Forelimb muscle (tissue), 1 donor: ENCODE data around the gene SLC4A9. TPM values are rescaled to one million over a fixed set of nuclear protein-coding genes. Genes with fewer than 3 reads are reported as not detected.
"Not testable (repeated sequence)": the region's sequence is repeated elsewhere in the genome, so short reads cannot be mapped to it uniquely, and the experiment has no call there.

Experiments used
- DNase-seq: peaks from one replicate; pipeline ENCODE4 v3.0.0-alpha.2; 2013; ENCODE audit warnings: low read depth
- polyA plus RNA-seq: library from polyadenylated mRNA; unstranded; fragments of 120-200 nt; gene quantifications from one replicate; pipeline ENCODE4 v1.2.1, GENCODE V29; 2013; ENCODE audit not compliant: insufficient read length

Gene SLC4A9
- polyA plus RNA-seq, 1 donor = 0.19 TPM

DNA sequence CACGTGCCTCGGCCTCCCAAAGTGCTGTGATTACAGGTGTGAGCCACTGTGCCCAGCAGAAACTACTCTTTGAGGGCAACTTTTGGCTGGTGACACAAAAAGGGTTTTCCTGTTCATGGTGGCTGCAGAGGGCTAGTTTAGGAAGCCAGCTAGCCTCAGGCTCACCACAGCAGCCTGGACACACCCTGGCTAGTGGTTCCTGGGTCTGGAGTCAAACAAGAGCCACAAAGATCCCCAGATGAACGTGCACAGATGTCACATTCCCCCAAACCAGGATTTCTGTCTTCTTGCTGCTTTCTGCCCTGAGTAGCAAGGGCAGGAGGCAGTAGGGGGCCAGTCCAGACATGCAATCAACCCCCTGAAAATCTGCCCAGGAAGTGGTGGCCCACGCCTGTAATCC lies 20.4 kb upstream of the SLC4A9 start:
- no peak for DNase-seq

DNA sequence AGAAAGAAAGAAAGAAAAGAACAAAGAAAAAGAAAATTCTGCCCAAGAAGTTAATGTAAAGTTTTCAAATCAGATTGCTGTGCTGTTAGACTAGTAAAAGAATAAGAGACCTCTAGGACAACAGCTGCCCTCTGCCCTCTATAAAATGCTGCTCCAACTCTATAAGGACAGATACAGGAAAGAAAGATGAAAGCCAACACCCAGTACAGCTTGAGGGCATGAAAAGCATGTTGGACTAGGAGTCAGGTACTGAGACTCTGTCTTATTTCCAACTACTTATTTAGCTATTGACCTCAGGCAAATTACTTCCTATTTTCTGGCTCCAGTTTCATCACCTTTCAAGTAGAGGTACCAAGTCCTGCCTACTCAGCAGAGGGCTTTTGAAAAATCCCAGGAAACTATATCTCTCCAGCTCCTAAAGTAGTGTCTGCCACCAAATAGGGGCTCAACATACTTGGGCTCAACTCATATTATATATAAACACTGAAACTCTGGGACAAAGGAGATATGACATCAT lies 19.3 kb upstream of the SLC4A9 start:
- DNase-seq = no peak

DNA sequence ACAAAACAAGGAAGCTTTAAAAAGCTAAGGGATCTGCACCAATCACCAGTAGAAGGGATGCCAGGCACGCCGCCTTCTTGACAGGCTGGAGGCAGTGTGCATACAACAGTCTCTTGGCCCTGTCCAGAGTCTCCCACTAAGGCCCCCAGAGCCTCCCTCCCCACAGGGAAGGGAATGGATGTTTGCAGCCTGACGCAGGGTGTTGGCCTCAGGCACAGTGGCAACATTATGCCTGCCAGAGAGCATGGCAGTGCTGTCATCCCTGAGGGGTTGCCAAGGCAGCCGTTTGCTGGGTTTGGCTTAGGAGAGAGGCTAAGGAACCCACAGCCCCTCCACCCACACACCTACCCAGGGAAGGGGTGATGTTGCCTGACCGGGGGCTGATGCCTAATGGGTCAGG lies 18.4 kb upstream of the SLC4A9 start:
- DNase-seq = no peak

DNA sequence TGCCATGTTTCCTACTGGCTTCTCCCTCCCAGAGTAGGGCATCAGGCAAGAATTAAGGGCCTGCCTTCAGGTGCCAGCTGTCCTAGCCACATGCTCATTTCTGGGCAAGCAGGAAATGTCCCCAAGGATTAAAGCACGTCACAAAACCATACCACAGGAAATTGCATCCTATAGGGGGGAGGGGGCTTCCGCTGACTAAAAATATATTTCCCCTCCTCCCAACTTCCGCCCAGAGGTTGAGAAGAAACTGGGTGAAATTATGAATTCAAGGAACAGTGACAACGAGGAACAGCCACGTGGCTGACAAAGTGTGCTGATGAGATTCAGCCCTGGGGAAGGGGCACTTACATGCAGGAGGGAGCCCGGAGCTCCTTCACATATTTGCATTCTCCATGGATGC lies 17.7 kb upstream of the SLC4A9 start:
- DNase-seq = no peak

DNA sequence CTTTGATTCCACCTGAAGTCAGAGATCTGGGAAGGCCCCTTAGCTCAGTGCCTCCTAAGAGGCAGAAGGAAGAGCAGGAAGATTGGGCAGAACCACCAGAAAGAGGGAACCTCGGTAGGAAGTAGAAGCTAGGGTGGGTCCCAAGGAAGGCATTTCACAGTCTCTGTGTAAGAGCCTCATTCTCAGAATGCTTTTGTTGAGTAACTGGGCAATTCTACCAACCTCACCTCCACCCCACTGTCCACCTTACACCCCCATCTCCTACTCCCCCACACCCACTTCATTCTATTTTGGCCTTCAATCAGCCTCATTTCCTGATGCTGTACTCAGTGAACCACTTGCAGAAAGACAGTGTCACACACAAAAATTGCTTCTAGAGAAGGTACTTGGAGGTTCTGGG lies 17.1 kb upstream of the SLC4A9 start:
- no peak for DNase-seq

DNA sequence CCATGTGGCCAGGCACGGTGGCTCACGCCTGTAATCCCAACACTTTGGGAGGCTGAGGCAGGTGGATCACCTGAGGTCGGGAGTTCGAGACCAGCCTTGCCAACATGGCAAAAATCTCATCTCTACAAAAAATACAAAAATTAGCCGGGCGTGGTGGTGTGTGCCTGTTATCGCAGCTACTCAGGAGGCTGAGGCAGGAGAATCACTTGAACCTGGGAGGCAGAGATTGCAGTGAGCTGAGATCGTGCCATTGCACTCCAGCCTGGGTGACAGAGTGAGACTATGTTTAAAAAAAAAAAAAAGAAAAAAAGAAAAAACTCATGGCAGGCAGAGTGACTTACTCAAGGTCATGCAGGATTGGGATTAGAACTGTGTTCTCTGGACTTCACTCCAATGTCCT lies 16.1 kb upstream of the SLC4A9 start:
- DNase-seq = not testable (repeated sequence)

DNA sequence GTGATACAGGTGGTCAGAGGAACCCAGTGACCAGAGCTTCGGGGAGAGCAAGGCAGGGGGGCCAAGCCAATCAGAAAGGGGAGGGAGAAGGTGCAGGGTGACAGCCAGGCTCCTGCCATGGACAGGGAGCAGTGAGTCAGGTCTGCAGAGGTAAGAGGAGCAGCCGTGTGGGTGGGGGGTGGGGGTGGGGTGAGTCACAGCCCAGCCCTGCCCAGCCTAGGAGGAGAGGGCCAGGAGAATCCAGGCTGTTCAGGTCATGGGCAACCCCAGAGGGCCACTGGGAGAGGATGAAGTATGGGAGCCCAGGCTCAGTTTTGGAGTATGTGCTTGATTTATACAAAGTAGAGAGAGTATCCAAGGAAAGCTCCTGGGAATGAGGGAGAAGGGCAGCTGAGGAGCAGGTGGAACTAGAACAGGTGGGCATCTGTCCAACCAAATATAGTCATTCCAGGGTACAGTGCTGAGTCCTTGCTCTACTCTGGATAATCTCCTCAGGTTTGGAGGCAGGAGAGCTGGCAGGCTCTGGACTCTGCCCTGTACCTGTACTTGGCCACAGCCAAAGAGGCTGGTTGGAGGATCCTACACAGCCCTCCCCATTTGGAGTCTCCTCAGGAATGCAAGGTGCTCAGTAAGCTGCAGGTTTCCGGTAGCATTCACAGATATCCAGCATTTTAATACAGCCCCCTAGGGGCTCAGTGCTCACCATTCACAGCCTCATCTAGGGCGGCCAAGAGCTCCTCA lies 15.1 kb upstream of the SLC4A9 start:
- DNase-seq = no peak

DNA sequence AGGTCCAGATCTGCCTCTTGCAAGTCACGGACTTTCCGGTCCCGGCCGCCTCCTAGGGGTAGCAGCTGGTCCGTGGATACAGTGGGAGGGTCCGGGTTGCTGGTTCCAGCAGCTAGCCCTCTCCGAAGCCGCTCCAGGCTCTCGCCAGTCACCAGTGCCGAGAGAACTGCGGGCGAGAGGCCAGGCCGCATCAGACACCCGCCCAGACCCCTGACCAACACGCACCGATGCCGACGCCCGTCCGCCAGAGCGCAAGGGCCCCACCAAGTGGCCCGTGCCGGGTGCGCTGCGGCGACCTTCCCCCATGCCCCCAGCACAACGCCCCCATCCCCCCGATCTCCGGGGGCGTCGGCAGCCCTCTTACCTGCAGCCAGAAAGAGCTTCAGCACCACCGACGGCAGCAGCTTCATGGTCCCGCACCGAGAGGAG lies 14.1 kb upstream of the SLC4A9 start:
- no peak for DNase-seq

DNA sequence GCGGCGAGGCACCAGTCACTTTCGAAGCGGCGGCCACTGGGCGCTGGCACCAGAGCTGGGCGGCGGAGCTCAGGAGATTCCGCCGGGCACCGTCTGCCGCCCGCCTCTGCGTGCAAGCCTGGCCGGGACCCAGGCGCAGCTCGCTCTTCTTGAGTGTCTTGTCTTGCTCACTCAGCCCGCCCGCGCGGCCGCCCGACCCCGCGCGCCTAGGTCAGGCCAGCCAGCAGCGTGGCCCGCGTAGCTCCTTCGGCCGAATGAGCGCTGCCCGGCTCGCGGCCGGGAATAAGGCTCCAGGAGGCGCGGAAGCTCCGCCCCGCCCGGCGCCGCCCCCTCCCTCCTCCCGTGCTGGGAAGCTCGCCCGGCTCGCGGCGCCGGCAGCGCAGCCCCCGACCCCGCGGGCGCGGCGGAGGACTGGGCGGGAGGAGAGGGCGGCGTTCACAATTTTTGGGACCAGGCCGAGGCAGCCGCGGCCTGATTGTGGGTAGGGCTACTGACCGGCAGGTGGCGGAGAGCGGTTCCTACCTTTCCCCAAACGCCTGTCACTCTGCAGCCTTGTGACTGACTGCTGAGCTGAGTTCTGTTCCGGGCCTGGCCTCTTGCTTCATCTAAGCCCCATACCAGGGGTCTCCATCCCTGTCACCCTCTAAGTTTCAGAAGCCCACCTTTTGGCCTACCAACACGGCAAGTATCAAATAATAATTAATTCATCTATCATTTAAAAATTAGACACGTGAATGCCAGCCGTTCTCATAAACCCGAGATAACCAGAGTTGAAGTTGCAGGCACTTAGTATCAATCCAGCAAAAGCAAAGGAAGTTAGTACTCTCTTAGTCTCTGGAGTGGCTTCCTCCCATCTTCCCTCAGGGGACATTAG lies 13.4 kb upstream of the SLC4A9 start, which contains the start of gene HBEGF:
HBEGF (minus strand) TSS at position 256 of the 874 bp plus-strand sequence. CDS start 275 bp downstream, outside the sequence.
- no peak for DNase-seq

DNA sequence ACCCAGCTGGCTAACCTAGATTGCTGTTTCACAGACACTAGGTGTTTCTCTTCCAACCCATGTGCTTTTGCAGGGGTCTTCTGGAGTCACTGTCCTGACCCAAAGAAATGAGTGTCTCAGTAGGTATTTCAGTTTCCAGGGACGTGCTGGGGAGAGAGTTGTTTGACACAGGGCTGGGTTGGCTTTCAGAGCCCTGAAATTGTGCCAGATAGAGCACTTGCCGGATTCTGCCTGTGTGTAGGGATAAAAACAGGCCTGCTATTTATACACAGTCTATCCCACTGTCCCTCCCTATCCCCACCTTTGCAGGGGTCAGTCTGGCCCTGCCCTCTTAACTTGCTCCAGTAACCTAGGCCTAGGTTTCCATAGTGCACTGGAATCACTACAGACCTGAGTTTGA lies 12.6 kb upstream of the SLC4A9 start:
- no peak for DNase-seq

DNA sequence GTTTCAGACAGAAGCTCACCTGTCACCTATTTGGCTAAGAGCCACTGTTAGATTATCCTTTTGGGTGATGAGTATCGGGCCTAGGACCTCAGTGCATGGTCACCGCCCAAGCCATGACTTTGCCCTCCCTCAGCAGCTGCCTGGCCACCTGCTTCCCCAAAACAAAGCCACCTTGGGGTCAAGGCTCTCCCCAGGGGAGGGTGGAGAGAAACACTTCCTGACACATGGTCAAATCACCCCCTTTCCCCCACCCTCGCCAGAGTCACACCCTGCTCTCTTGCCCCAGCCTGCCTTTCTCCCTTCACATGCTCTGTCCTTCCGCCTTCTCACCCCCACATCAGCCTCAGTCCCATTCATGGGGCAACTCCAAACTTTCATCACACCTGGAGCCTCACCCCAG lies 11.9 kb upstream of the SLC4A9 start:
- DNase-seq = no peak

DNA sequence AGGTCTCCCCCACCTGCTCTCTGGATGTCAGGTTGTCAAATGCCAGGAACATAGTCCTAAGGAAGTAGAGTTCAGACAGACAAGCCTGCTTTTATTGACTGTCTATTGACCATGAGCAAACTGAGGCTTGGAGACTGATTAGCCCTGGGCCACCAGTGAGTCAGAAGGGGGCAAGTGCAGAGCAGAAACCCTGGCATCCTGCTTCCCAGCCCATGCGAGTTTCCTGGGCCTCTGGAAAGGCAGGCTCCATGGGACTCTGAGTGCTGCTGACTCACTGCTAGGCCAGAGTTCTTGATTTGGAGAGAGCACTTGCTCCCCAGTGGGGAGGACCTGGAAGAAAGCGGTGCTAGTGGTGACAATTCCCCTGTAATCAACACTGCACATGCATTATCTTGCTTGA lies 10.8 kb upstream of the SLC4A9 start:
- no peak for DNase-seq

DNA sequence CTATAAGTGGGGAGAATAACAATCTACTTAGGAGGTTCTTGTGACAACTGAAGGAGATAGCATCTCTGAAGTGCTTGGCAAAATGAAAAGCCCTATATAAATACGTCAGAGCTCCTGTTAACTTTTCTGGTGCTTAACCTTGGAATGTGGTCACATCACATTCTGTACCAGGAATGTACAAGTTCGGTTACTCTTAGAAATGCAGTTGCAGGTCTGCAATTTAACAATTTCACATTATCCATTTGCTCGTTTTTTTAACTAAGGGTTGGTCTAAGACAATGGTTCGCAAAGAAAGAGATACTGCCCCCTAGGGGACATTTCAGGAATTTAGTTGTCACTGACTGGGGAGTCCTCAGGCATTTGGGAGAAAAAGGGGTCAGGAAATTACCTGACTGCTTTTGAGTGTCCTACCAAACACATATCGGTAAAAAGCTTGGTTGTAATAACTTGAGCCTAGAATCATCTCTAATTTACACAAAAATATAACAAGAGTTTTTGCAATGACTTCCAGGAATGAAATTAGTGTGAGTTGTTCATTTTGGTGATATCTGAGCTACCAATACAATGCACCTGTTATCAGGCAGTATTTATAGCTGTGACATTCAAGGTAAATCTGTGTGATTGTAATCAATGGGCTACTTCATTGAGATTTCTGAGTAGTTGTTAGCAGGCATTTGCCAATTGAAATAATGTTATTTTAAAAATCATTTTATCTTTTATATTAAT lies 8.2 kb upstream of the SLC4A9 start:
- DNase-seq = peak; percentile 62

DNA sequence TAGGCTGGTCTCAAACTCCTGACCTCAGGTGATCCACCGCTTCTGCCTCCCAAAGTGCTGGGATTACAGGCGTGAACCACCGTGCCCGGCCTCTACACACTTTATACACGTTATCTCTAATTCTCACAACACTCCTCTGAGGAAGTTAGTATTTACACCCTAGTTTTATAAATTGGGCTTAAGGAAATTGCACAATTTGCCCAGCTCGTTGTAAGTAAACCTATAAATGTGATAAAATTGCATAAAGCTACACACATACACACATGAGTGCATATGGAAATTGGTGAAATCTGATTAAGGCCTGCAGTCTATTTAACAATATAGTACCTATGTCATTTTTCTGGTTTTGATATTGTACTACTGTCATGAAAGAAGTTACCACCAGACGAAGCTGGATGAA lies 4.4 kb upstream of the SLC4A9 start:
- DNase-seq = no peak

DNA sequence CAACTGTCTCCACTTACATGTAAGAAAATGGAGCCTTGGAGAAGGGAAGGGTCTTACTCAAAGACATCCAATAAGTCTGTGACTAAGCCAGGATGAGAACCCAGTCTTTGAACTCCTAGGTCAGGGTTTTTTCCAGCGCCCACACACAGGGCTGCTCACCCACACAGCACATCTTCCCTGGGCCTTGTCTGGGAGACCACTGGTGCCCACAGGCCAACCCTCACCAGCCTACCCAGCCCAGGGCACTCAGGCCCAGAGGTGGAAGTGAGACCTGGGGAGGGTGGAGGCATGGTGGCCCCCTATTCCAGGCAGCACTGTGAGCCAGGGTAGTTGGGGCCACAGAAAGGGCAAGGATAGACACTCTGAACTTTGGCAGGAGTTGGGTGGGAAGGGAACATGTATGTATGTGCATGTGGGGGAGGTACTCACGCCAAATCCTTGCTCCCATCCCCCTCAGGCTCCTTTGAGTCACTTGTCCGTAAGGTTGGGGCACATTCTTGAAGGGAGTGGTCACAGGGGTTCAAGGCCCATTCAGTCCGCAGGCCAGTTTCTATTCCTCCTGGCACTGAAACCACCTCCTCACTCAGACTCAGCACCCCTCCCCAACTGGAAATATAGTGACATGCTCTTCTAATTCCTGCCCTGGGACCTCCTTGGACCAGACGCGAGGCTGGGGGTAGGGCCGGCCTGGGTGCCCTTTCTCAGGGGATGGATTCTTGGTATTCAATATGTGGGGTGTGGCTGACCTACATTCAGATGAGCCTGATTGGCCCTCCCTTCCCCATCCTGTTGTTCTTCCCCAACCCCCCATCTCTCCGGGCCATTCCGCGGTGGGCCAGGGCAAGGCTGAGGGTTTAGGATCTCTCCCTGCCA lies 2.9 kb upstream of the SLC4A9 start:
- no peak for DNase-seq

DNA sequence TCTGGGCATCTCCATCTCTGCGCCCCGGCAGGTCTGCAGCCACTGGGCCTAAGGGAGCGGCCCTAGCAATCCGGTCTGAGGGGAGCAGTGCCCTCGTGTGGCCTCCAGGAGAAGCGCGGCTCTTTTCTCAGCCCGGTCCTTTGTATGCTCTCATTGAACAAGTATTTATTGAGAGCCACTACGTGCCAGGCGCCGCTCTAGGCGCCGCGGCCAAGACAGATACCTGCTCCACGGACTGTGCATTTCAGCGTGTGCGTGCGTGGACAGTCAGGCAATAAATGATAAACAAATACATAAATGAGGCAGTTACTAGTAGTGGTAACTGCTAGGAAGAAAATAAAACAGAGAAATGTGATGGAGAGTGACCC lies 2.3 kb upstream of the SLC4A9 start:
- no peak for DNase-seq

DNA sequence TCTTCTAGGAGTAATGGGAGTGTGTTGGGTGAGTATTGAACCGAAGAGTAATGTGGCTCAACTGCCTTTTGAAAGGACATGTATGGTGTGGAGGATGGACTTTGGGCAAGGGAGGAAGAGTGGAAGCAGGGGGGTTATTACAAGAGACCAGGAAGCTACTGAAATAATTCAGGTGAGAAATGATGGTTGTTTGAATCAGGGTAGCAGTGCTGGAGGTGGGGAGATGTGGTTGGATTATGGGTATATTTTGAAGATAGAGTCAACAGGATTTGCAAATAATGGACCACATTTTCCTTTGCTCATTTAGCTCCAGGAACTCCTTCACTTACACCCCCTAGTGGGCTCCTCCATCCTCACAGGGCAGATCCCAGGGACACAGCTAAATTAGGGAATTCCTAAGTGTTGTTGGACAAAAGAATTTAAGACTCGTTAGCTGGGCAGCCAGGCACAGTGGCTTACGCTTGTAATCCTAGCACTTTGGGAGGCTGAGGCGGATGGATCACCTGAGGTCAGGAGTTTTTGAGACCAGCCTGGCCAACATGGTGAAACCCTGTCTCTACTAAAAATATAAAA lies 1.2 kb upstream of the SLC4A9 start:
- DNase-seq = no peak

DNA sequence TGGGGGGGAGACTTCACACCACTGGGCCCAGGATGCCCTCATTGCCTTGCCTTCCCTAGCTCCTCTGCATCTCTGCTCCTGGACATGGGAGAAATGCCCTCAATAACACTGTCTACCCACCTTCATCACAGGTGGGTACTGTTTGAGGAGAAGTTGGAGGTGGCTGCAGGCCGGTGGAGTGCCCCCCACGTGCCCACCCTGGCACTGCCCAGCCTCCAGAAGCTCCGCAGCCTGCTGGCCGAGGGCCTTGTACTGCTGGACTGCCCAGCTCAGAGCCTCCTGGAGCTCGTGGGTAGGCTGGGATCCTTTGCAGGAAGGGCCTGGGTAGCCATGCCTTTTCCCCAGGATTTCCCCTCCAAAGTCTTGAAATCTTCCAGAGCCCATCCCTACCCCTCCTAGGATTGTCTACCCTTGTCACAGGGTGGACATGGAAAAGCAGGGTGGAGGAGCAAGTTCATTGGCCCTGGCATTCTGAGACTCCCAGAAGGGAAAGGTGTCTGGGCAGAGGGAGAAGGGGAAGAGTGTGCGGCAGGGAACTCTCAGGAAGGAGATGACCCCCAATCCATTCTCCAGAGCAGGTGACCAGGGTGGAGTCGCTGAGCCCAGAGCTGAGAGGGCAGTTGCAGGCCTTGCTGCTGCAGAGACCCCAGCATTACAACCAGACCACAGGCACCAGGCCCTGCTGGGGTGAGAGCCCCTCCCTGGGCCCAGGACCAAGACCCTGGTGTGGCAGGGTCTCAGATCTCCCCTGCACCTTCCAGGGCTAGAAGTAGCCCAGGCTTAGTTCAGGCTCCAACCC lies 886 bp downstream of the SLC4A9 start:
- DNase-seq = no peak

DNA sequence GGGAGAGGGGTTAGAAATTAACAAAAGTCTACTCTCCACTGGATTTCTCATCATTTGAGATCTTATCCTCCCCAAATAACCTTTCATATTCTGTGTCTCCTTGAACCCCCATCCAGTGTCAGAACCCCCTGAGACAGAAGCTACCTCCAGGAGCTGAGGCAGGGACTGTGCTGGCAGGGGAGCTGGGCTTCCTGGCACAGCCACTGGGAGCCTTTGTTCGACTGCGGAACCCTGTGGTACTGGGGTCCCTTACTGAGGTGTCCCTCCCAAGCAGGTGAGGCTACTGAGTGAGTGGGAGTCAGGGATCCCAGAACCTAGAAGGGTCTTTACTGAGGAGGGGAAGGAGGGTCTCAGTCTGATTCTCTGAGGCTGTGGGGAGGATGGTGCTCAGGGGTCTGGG lies 1.9 kb downstream of the SLC4A9 start:
- DNase-seq = no peak

DNA sequence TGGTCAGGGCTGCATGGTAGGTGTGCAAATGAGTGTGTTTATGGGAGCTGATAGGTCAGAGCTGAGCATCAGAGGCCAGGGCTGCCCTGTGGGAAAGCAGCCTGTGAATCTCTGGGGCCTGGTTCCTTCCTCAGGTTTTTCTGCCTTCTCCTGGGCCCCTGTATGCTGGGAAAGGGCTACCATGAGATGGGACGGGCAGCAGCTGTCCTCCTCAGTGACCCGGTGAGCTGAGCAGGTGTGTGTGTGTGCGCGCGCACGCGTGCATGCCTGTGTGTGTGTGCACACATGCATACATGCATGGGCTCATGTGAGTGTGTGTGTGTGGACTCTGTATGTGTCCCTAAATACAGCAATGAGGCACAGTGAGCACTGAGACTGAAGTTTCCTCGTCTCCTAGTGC lies 2.3 kb downstream of the SLC4A9 start:
- no peak for DNase-seq
